GM23338 (cell line): ENCODE data around the gene PPM1L.

Experiments used
- CTCF ChIP-seq, 2 experiments: fragments of 200-600 bp in 1 of 2; sonication (generic) in 1 of 2; conservative IDR thresholded peaks; 2 replicates each; pipeline versions ENCODE4 v1.5.1 to v1.6.1; 2016 to 2017; ENCODE audit warnings: antibody characterized with exemption in 2 of 2, low read depth in 2 of 2, mild to moderate bottlenecking in 2 of 2, moderate library complexity in 1 of 2
- POLR2AphosphoS5 ChIP-seq: IDR thresholded peaks from 2 replicates; pipeline ENCODE4 v1.6.1; 2016; ENCODE audit warnings: antibody characterized with exemption, low read depth

- no peak for TF ChIP-seq POLR2AphosphoS5
- TF ChIP-seq CTCF (conservative IDR thresholded peaks at IDR 0.05; ENCODE audit: low read depth in 2 of 2), result no peak
Measured at GRCh38 chr3:160758929-160759577, 3.0 kb downstream of the PPM1L start.
